Activated B cell treated with CpG ODN at 0.5 μM for 24 hours (primary cell): ENCODE results near the gene DLG1. TPM values are rescaled to one million over a fixed set of nuclear protein-coding genes. Genes with fewer than 3 reads are reported as not detected.

Experiments used
- ATAC-seq: fragments of 200-7000 bp; cut with Tn5 transposase; one replicate; pipeline ENCODE4 v1.10.0; 2021; ENCODE audit warnings: low read depth, mild to moderate bottlenecking, moderate library complexity
- CTCF ChIA-PET: fragments of 350-600 bp; sonication (Branson Sonifier 250); formaldehyde crosslinking; loops from one replicate; lab custom pipeline; 2021; ENCODE audit warnings: antibody characterized with exemption; lab: Charles Lee
- POLR2A ChIA-PET: fragments of 350-600 bp; sonication (Branson Sonifier 250); formaldehyde crosslinking; loops from one replicate; lab custom pipeline; 2021; ENCODE audit warnings: antibody characterized with exemption; lab: Charles Lee
- DNase-seq: peaks from one replicate; pipeline ENCODE4 v3.0.0; 2022
- H3K27ac Mint-ChIP-seq: one replicate; pipeline ENCODE4 v1.8.0; 2020; ENCODE audit warnings: mixed read lengths
- H3K27me3 Mint-ChIP-seq: one replicate; pipeline ENCODE4 v1.8.0; 2021; ENCODE audit warnings: mixed read lengths
- H3K36me3 Mint-ChIP-seq: one replicate; pipeline ENCODE4 v1.8.0; 2021; ENCODE audit warnings: low read depth, mixed read lengths
- H3K4me1 Mint-ChIP-seq: one replicate; pipeline ENCODE4 v1.8.0; 2021; ENCODE audit warnings: mixed read lengths
- H3K4me3 Mint-ChIP-seq: one replicate; pipeline ENCODE4 v1.8.0; 2020; ENCODE audit warnings: mild to moderate bottlenecking, mixed read lengths
- H3K9me3 Mint-ChIP-seq: one replicate; pipeline ENCODE4 v1.8.0; 2020; ENCODE audit warnings: mixed read lengths
- intact Hi-C: fragments of 100-400 bp; cut with micrococcal nuclease; formaldehyde crosslinking; loops from one replicate; pipeline ENCODE4 v1.15.1; 2024
- total RNA-seq: library from RNA; stranded (reverse); gene quantifications from 2 replicates; pipeline ENCODE4 v1.2.3, GENCODE V29; 2022
- TF ChIP-seq, protein P1 (sequence below): fragments of 200-600 bp; IDR thresholded peaks from one replicate; pipeline ENCODE4 v1.8.0; 2022; ENCODE audit warnings: antibody characterized with exemption, mild to moderate bottlenecking

Gene DLG1
- total RNA-seq, 1 donor from 2014 or later: 102 TPM

- intact Hi-C loops: no loop called here
- Mint-ChIP-seq H3K9me3 (no peaks in the 10 kb centered on the region), H3K4me3 (no peak overlapping the region), H3K27ac (no peak overlapping the region), H3K4me1 (peaks cover 9% of the 10 kb centered on the region), H3K36me3 (peaks cover 12% of the 10 kb centered on the region), H3K27me3 (no peaks in the 10 kb centered on the region)
- TF ChIP-seq, protein P1, sequence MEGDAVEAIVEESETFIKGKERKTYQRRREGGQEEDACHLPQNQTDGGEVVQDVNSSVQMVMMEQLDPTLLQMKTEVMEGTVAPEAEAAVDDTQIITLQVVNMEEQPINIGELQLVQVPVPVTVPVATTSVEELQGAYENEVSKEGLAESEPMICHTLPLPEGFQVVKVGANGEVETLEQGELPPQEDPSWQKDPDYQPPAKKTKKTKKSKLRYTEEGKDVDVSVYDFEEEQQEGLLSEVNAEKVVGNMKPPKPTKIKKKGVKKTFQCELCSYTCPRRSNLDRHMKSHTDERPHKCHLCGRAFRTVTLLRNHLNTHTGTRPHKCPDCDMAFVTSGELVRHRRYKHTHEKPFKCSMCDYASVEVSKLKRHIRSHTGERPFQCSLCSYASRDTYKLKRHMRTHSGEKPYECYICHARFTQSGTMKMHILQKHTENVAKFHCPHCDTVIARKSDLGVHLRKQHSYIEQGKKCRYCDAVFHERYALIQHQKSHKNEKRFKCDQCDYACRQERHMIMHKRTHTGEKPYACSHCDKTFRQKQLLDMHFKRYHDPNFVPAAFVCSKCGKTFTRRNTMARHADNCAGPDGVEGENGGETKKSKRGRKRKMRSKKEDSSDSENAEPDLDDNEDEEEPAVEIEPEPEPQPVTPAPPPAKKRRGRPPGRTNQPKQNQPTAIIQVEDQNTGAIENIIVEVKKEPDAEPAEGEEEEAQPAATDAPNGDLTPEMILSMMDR: no peak
- ChIA-PET CTCF (no interaction called here), POLR2A (no interaction called here)
- DNase-seq (no peak), ATAC-seq (no peak)
These were observed 37.3 kb downstream of the DLG1 start for GRCh38 chr3:197261164-197261509.

DNA sequence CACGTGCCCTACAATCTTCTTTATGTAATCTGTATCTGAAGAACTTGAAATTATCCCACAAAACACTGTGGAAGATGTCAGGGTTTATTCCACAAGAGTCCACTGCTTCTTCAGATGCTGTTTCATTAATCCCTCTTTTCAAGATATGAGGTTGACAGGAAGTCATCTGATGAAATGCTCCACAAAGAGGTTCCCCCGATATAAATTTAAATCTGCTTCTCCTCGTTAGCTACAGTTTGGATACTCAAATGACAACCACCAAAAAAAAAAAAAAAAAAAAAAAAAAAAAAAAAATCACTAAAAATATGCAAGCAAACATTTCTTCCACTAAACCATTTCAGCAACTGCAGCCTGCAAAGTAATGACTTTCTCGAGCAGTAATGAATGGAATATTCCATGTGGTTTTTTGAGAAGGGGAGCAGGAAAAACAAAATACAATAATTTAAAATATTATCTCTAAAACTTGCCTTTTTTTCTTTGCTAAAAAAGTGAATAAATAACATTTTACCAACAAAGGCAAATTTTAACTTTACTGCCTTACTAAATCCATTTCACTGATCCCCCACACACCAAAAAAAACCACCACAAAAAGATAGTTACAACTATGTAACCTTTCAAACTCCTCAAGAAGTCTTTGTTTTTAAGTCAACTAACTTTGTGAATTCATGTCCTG, 37.8 kb downstream of the DLG1 start:
- H3K27me3 Mint-ChIP-seq: no peaks in the 10 kb centered on the region

DNA sequence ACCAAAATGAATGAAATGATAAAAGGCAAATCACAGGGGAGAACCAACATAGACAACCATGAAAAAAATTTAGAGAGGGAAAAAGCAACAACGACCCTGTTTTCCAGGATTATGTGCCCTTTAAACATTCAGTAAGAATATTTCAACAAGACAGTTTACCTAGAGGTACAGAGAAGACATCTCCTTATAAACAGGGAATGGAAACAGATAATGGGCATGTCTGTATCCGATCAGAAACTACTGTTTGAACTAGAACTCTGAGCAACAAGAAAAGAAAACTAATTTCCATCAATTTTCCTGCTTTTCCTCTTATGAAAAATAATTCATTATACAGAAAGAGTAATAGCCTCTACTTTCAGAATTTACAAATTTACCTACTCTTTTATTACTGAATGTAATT, 39.3 kb downstream of the DLG1 start:
- intact Hi-C loops: loop anchor here (5.0 kb wide), 1 partner anchor 193 kb away; no protein-coding TSS in a partner anchor
- no peak overlapping the region for H3K4me3 Mint-ChIP-seq
- H3K27me3 Mint-ChIP-seq: no peaks in the 10 kb centered on the region
- H3K4me1 Mint-ChIP-seq: peaks cover 13% of the 10 kb centered on the region
- peaks cover 9% of the 10 kb centered on the region for H3K36me3 Mint-ChIP-seq
- ChIA-PET CTCF (interaction anchor here (3.3 kb wide), 1 partner anchor 194 kb away, joined by 14 read pairs; no protein-coding TSS in a partner anchor), POLR2A (no interaction called here)
- ATAC-seq (no peak), DNase-seq (no peak)
- H3K27ac Mint-ChIP-seq: no peak overlapping the region
- TF ChIP-seq, protein P1: no peak
- H3K9me3 Mint-ChIP-seq: no peaks in the 10 kb centered on the region

More for the DNA sequence above, 37.8 kb downstream of the DLG1 start:
- DNase-seq: no peak
- no peak overlapping the region for H3K4me3 Mint-ChIP-seq
- TF ChIP-seq, protein P1: no peak
- ChIA-PET POLR2A (interaction anchor here (0.6 kb wide), 1 partner anchor 260 kb away, joined by 5 read pairs; no protein-coding TSS in a partner anchor), CTCF (no interaction called here)
- H3K36me3 Mint-ChIP-seq: peaks cover 10% of the 10 kb centered on the region
- H3K27ac Mint-ChIP-seq: no peak overlapping the region
- H3K9me3 Mint-ChIP-seq: no peaks in the 10 kb centered on the region
- no peak for ATAC-seq
- peaks cover 9% of the 10 kb centered on the region for H3K4me1 Mint-ChIP-seq
- intact Hi-C loops: no loop called here

DNA sequence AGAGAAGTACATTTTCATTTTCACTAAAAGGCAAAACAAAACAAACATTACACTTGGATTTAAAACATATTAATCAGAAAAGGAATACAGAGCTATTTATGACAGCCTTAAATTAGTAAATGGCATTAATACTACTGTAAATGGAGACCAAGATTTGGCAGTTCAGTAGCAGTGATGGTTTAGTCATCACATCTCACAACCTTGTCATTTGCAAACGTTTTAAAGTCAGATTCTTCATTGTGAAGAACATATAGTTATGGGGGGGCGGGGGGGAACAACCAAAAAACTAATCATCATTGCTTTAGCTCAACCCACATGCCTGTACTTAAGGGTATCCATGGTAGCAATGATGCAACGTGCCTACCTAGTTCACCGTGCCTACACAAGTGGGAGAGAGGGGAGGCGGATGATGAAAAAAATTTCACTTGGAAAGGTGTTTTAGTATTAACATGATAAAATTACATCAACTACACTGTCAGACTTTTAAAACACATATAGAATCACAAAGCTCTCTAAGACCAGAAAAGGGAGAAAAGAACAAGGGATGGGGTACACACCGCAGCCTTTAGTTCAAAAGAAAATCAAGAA, 40.1 kb downstream of the DLG1 start:
- TF ChIP-seq, protein P1: no peak
- no peaks in the 10 kb centered on the region for H3K27me3 Mint-ChIP-seq
- ATAC-seq (no peak), DNase-seq (no peak)
- H3K4me3 Mint-ChIP-seq: no peak overlapping the region
- no peak overlapping the region for H3K27ac Mint-ChIP-seq
- H3K4me1 Mint-ChIP-seq: peaks cover 18% of the 10 kb centered on the region
- H3K36me3 Mint-ChIP-seq: peaks cover 9% of the 10 kb centered on the region
- no peaks in the 10 kb centered on the region for H3K9me3 Mint-ChIP-seq
- ChIA-PET POLR2A (interaction anchor here (0.6 kb wide), 1 partner anchor 13 kb away, joined by 3 read pairs; no protein-coding TSS in a partner anchor), CTCF (interaction anchor here (1.1 to 3.4 kb wide), 9 partner anchors 12 to 256 kb away, joined by 3 to 48 read pairs (median 5); no protein-coding TSS in a partner anchor)
- intact Hi-C loops: loop anchor here (5.0 kb wide), 1 partner anchor 194 kb away; no protein-coding TSS in a partner anchor

GRCh38 chr3:197257711-197258110, 40.7 kb downstream of the DLG1 start:
- peaks cover 20% of the 10 kb centered on the region for H3K4me1 Mint-ChIP-seq
- no peak overlapping the region for H3K27ac Mint-ChIP-seq
- TF ChIP-seq, protein P1: no peak

More at GRCh38 chr3:197257711-197258110, 40.7 kb downstream of the DLG1 start:
- H3K36me3 Mint-ChIP-seq: peaks cover 13% of the 10 kb centered on the region
- intact Hi-C loops: loop anchor here (1.0 to 5.0 kb wide), 2 partner anchors 195 to 253 kb away; no protein-coding TSS in a partner anchor
- no peak for ATAC-seq
- ChIA-PET POLR2A (interaction anchor here (0.6 kb wide), 1 partner anchor 12 kb away, joined by 3 read pairs; no protein-coding TSS in a partner anchor), CTCF (interaction anchor here (1.0 to 3.4 kb wide), 14 partner anchors 9 to 257 kb away, joined by 3 to 48 read pairs (median 4); no protein-coding TSS in a partner anchor)
- no peaks in the 10 kb centered on the region for H3K9me3 Mint-ChIP-seq
- DNase-seq: no peak
- no peak overlapping the region for H3K4me3 Mint-ChIP-seq
- H3K27me3 Mint-ChIP-seq: no peaks in the 10 kb centered on the region
